HepG2 (cell line): ENCODE measurements around the gene UCHL3. TPM values are rescaled to one million over a fixed set of nuclear protein-coding genes. Genes with fewer than 3 reads are reported as not detected.
A peak's percentile ranks its signal among the peaks of the same experiment; 100 is the strongest.

Experiments used
- ATAC-seq: fragments of 200-7000 bp; cut with Tn5 transposase; 3 replicates; pipeline ENCODE4 v1.9.1; 2020; ENCODE audit warnings: mild to moderate bottlenecking, moderate library complexity
- BruUV-seq: library from RNA; stranded (reverse); fragments of 400-500 nt; replicated peaks from 2 replicates; lab custom pipeline; 2021; lab: Mats Ljungman, UMichigan
- CTCF ChIA-PET: fragments of 300-600 bp; formaldehyde crosslinking; extraction: SDS; loops from one replicate; lab custom pipeline; 2021; ENCODE audit warnings: low total read pairs, inconsistent platforms, low intra/inter-chr PET ratio; lab: Yijun Ruan, JAX
- POLR2A ChIA-PET: fragments of 350-600 bp; sonication (Branson Sonifier 250); formaldehyde crosslinking; loops from one replicate; lab custom pipeline; 2020; ENCODE audit warnings: antibody characterized with exemption, inconsistent platforms; lab: Yijun Ruan, JAX
- DNase-seq: peaks from one replicate; pipeline ENCODE4 v3.0.0-alpha.2; 2015; ENCODE audit warnings: low spot score
- FAIRE-seq: peaks from 3 replicates; lab custom pipeline; 2011; peaks lifted over from hg19 to GRCh38; lab: Jason Lieb, UNC
- H2AFZ ChIP-seq: one replicate; pipeline ENCODE4 v1.6.1; 2011; ENCODE audit warnings: low read length, inconsistent platforms
- H3K27ac ChIP-seq: fragments of 300-600 bp; 3 replicates; pipeline ENCODE4 v1.8.0; 2011; ENCODE audit warnings: mixed run types, mild to moderate bottlenecking, mixed read lengths, low read length, inconsistent platforms; ENCODE audit not compliant: insufficient read depth; ENCODE audit errors: extremely low read length
- H3K27me3 ChIP-seq, 2 experiments: fragments of 200-600 bp in 1 of 2; 2 replicates in 1 of 2; 3 replicates in 1 of 2; pipeline versions ENCODE4 v1.6.0 to v1.8.0; 2011; ENCODE audit warnings: low read length in 2 of 2, mild to moderate bottlenecking in 2 of 2, moderate library complexity in 2 of 2, inconsistent platforms in 1 of 2; ENCODE audit not compliant: insufficient read depth in 2 of 2, control insufficient read depth in 1 of 2
- H3K36me3 ChIP-seq, 2 experiments: fragments of 200-600 bp in 1 of 2; replicated peaks in 1 of 2; 2 replicates in 1 of 2; 3 replicates in 1 of 2; pipeline versions ENCODE4 v1.5.1 to v1.8.0; 2011; ENCODE audit warnings: low read length in 2 of 2, inconsistent platforms in 1 of 2; ENCODE audit not compliant: insufficient read depth in 2 of 2, control insufficient read depth in 1 of 2
- H3K4me1 ChIP-seq: 2 replicates; pipeline ENCODE4 v1.5.1; 2012; ENCODE audit warnings: low read length, inconsistent platforms; ENCODE audit not compliant: insufficient read depth
- H3K4me2 ChIP-seq: 2 replicates; pipeline ENCODE4 v1.6.0; 2011; ENCODE audit warnings: low read depth, low read length, inconsistent platforms
- H3K4me3 ChIP-seq, 3 experiments: fragments of 200-600 bp in 1 of 3; sonication (generic), shearing (Covaris generic) in 1 of 3; replicated peaks in 1 of 3; 2 replicates each; pipeline ENCODE4 v1.5.1; 2011 to 2016; ENCODE audit warnings: low read length in 3 of 3, inconsistent platforms in 2 of 3, low read depth in 2 of 3, mild to moderate bottlenecking in 2 of 3, control low read depth in 1 of 3, mixed read lengths in 1 of 3; ENCODE audit not compliant: insufficient read depth in 1 of 3
- H3K79me2 ChIP-seq: one replicate; pipeline ENCODE4 v1.6.1; 2011; ENCODE audit warnings: low read length, inconsistent platforms; ENCODE audit not compliant: insufficient read depth
- H3K9ac ChIP-seq: 2 replicates; pipeline ENCODE4 v1.6.0; 2011; ENCODE audit warnings: mild to moderate bottlenecking, low read depth, low read length, inconsistent platforms; ENCODE audit not compliant: insufficient read depth
- H3K9me3 ChIP-seq: 2 replicates; pipeline ENCODE4 v1.5.1; 2012; ENCODE audit warnings: mild to moderate bottlenecking, low read length
- H4K20me1 ChIP-seq: 2 replicates; pipeline ENCODE4 v1.6.0; 2011; ENCODE audit warnings: inconsistent platforms, mild to moderate bottlenecking, low read length, moderate library complexity; ENCODE audit not compliant: insufficient read depth
- RFX5 ChIP-seq: IDR thresholded peaks from 2 replicates; pipeline ENCODE4 v1.6.1; 2011; ENCODE audit warnings: low read depth, low read length, improper control_type of control experiment
- SPEN ChIP-seq: sonication (generic); formaldehyde crosslinking; IDR thresholded peaks from 2 replicates; pipeline ENCODE4 v1.5.1; 2020; ENCODE audit warnings: low read depth, mild to moderate bottlenecking, missing genetic modification reagents
- ZC3H4 ChIP-seq: sonication (generic); formaldehyde crosslinking; IDR thresholded peaks from 2 replicates; pipeline ENCODE4 v1.4.0; 2020; ENCODE audit warnings: missing genetic modification reagents, borderline replicate concordance
- ZKSCAN5 ChIP-seq: sonication (generic); formaldehyde crosslinking; IDR thresholded peaks from 2 replicates; pipeline ENCODE4 v1.5.1; 2020; ENCODE audit warnings: mild to moderate bottlenecking, missing genetic modification reagents
- WGBS: methylation state at CpG from one replicate; pipeline ENCODE4 v1.1.6; 2017; ENCODE audit warnings: low lambda C conversion rate; 5-methylcytosine and 5-hydroxymethylcytosine counted together
- in situ Hi-C: cut with HindIII; loops from 2 replicates; pipeline ENCODE4 v1.10.0; 2017; ENCODE audit warnings: low pct_unique_long_range_greater_than_20kb; ENCODE audit not compliant: extremely low pct_ligation_motif_present
- intact Hi-C: fragments of 100-400 bp; cut with micrococcal nuclease; formaldehyde crosslinking; loops from one replicate; pipeline ENCODE4 v1.10.0; 2022; ENCODE audit not compliant: unreplicated experiment
- polyA plus RNA-seq, 8 experiments: library from polyadenylated mRNA; depleted of rRNA in 3 of 8; stranded (reverse) in 7 of 8; unstranded in 1 of 8; fragments of >200 nt; fragmentation: Illumina TruSeq in 4 of 8; extraction: Trizol in 4 of 8; gene quantifications; 2 replicates each; pipeline versions ENCODE4 v1.2.1 to v1.2.3, GENCODE V29; 2011 to 2016; ENCODE audit warnings: low read depth in 4 of 8, missing spikeins in 1 of 8, mixed read lengths in 1 of 8; ENCODE audit not compliant: insufficient read depth in 1 of 8
- total RNA-seq, 5 experiments: library from RNA; depleted of rRNA; stranded (reverse); fragments of >200 nt; fragmentation: Illumina TruSeq; extraction: Trizol; gene quantifications; 2 replicates each; pipeline ENCODE4 v1.2.3, GENCODE V29; 2016; ENCODE audit warnings: low read depth in 1 of 5
- TF ChIP-seq, protein P1 (sequence below): sonication (generic); formaldehyde crosslinking; IDR thresholded peaks from 2 replicates; pipeline ENCODE4 v1.9.0; 2021; ENCODE audit warnings: missing genetic modification reagents, borderline replicate concordance
- TF ChIP-seq, protein P2 (sequence below), 2 experiments: fragments of 450-650 bp in 1 of 2; sonication (generic) in 1 of 2; formaldehyde crosslinking in 1 of 2; IDR thresholded peaks; 2 replicates each; pipeline versions ENCODE4 v1.6.1 to v1.8.0; 2016 to 2022; ENCODE audit warnings: antibody characterized with exemption in 1 of 2, mild to moderate bottlenecking in 1 of 2, missing genetic modification reagents in 1 of 2
- TF ChIP-seq, protein P3 (sequence below): sonication (generic); formaldehyde crosslinking; IDR thresholded peaks from 2 replicates; pipeline ENCODE4 v1.8.0; 2022; ENCODE audit warnings: mild to moderate bottlenecking, missing genetic modification reagents, moderate library complexity

Gene UCHL3
- total and polyA plus RNA-seq, 2 of the 13 experiments (the other 11 are each of a cell fraction or from before 2014, with no cell fraction given) = 36.2 to 93.3 TPM

DNA sequence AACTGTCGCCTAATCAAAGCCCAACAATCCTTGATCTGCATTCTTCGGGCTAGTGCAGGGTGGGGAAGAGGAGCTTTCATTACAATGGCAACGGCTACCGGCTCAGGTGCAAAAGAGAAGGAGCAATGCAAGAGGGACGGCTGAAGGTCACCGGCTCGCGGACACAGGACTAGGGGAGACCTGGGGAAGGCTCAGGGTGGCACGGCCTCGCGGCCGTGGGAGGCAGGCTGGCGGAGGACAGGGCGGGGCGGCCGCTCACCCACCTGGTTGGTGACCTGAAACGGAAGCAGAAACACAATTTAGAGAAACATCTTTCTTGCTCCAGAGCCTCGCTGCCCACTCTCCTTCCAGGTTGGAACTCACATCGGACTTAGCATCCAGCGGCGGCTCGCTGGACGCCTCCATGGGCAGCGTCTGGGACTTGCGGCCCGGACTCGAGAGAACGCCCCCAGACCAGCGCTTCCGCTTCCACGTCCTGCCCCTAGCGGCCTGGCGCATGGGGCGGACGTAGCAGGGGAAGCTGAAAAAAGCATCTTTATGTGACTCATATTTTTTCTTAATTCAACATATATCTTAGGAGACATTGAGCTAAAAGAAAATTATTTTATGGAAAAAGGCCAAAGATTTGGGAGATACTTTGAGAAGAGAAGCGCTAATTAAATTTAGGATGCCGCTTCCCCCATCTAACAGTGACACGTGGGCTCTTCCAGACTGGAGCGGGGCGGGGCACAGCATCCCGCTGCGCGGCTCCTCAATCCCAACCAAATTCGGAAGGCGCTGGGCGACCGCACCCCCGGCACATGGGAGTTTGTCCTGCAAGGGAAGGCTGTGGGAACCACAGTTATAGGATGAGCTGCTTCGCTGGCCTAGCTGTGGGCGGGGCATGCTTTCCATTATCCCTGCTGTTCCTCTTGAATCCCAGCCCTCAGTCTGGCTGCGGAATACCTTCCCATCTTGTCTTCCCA is 11.9 kb upstream of the UCHL3 start, which contains the start of gene COMMD6:
COMMD6 (minus strand) TSS at position 441 of the 965 bp plus-strand sequence; CDS start at position 405, 36 bp downstream.
- peaks cover 37% of the 10 kb centered on the region for H3K4me1 ChIP-seq
- WGBS = under 1% methylated on average over 37 of the region's 51 CpGs
- FAIRE-seq (peak; percentile 37), DNase-seq (peak; percentile 72), ATAC-seq (peak; percentile 98)
- CTCF ChIA-PET = no interaction called here
- no peaks in the 10 kb centered on the region for H4K20me1 ChIP-seq
- no peaks in the 10 kb centered on the region for H3K9me3 ChIP-seq
- peak within 1 kb of the TSS; percentile 96 for H2AFZ ChIP-seq
- POLR2A ChIA-PET = interaction anchor here (0.8 to 1.3 kb wide), 3 partner anchors 12 to 97 kb away, joined by 3 to 6 read pairs (median 4); partner anchors contain the start of gene UCHL3
- H3K36me3 ChIP-seq = 0 out of 5 replicates have a peak, but pooled peaks cover 0 to 7% of the 10 kb centered on the region in 2 experiments
- H3K4me3 ChIP-seq = peak within 1 kb of the TSS; percentile 71 to 91 (median 85)
- no peaks in the 10 kb centered on the region for H3K27me3 ChIP-seq
- in situ Hi-C loops = no loop called here
- intact Hi-C loops = loop anchor here (2.0 kb wide), 1 partner anchor 55 kb away; the partner anchor contains the start of gene TBC1D4
- H3K79me2 ChIP-seq = peaks cover 17% of the 10 kb centered on the region
- peak within 1 kb of the TSS; percentile 63 for H3K27ac ChIP-seq
- H3K4me2 ChIP-seq = peak within 1 kb of the TSS; percentile 82
- peak within 1 kb of the TSS; percentile 74 for H3K9ac ChIP-seq
- BruUV-seq = TSS peak; percentile 72
- no peak for TF ChIP-seq ZKSCAN5
- TF ChIP-seq, protein P1, sequence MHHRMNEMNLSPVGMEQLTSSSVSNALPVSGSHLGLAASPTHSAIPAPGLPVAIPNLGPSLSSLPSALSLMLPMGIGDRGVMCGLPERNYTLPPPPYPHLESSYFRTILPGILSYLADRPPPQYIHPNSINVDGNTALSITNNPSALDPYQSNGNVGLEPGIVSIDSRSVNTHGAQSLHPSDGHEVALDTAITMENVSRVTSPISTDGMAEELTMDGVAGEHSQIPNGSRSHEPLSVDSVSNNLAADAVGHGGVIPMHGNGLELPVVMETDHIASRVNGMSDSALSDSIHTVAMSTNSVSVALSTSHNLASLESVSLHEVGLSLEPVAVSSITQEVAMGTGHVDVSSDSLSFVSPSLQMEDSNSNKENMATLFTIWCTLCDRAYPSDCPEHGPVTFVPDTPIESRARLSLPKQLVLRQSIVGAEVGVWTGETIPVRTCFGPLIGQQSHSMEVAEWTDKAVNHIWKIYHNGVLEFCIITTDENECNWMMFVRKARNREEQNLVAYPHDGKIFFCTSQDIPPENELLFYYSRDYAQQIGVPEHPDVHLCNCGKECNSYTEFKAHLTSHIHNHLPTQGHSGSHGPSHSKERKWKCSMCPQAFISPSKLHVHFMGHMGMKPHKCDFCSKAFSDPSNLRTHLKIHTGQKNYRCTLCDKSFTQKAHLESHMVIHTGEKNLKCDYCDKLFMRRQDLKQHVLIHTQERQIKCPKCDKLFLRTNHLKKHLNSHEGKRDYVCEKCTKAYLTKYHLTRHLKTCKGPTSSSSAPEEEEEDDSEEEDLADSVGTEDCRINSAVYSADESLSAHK = no peak
- TF ChIP-seq, protein P2, sequence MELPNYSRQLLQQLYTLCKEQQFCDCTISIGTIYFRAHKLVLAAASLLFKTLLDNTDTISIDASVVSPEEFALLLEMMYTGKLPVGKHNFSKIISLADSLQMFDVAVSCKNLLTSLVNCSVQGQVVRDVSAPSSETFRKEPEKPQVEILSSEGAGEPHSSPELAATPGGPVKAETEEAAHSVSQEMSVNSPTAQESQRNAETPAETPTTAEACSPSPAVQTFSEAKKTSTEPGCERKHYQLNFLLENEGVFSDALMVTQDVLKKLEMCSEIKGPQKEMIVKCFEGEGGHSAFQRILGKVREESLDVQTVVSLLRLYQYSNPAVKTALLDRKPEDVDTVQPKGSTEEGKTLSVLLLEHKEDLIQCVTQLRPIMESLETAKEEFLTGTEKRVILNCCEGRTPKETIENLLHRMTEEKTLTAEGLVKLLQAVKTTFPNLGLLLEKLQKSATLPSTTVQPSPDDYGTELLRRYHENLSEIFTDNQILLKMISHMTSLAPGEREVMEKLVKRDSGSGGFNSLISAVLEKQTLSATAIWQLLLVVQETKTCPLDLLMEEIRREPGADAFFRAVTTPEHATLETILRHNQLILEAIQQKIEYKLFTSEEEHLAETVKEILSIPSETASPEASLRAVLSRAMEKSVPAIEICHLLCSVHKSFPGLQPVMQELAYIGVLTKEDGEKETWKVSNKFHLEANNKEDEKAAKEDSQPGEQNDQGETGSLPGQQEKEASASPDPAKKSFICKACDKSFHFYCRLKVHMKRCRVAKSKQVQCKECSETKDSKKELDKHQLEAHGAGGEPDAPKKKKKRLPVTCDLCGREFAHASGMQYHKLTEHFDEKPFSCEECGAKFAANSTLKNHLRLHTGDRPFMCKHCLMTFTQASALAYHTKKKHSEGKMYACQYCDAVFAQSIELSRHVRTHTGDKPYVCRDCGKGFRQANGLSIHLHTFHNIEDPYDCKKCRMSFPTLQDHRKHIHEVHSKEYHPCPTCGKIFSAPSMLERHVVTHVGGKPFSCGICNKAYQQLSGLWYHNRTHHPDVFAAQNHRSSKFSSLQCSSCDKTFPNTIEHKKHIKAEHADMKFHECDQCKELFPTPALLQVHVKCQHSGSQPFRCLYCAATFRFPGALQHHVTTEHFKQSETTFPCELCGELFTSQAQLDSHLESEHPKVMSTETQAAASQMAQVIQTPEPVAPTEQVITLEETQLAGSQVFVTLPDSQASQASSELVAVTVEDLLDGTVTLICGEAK (IDR thresholded peaks at IDR 0.05) = no peak
- TF ChIP-seq, protein P2 (CRISPR knock-in tag; IDR thresholded peaks at IDR 0.05) = peak; percentile 61
- no peak for TF ChIP-seq ZC3H4
- no peak; the same call in 1 of the 2 replicates for TF ChIP-seq SPEN (CRISPR knock-in tag)
- no peak for TF ChIP-seq RFX5
- TF ChIP-seq, protein P3, sequence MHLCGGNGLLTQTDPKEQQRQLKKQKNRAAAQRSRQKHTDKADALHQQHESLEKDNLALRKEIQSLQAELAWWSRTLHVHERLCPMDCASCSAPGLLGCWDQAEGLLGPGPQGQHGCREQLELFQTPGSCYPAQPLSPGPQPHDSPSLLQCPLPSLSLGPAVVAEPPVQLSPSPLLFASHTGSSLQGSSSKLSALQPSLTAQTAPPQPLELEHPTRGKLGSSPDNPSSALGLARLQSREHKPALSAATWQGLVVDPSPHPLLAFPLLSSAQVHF (CRISPR knock-in tag) = no peak
